Nephron (organoid): ENCODE measurements around the gene GNG7.

Experiments used
- H3K27ac Mint-ChIP-seq, 3 experiments: 2 replicates each; pipeline ENCODE4 v1.8.0; 2020; ENCODE audit warnings: mixed read lengths in 3 of 3, mild to moderate bottlenecking in 2 of 3, moderate library complexity in 1 of 3
- H3K27me3 Mint-ChIP-seq: 2 replicates; pipeline ENCODE4 v1.8.0; 2021; ENCODE audit warnings: low read depth, mild to moderate bottlenecking, moderate library complexity, mixed read lengths
- H3K36me3 Mint-ChIP-seq: 2 replicates; pipeline ENCODE4 v1.8.0; 2020; ENCODE audit warnings: low read depth, mixed read lengths
- H3K4me1 Mint-ChIP-seq: 2 replicates; pipeline ENCODE4 v1.8.0; 2020; ENCODE audit warnings: mixed read lengths
- H3K4me3 Mint-ChIP-seq, 3 experiments: 2 replicates each; pipeline ENCODE4 v1.8.0; 2020; ENCODE audit warnings: mild to moderate bottlenecking in 3 of 3, mixed read lengths in 3 of 3, moderate library complexity in 2 of 3
- H3K9me3 Mint-ChIP-seq: 2 replicates; pipeline ENCODE4 v1.8.0; 2020; ENCODE audit warnings: mixed read lengths
- CTCF ChIP-seq, 3 experiments: fragments of 200-600 bp; sonication (generic); IDR thresholded peaks; one replicate each; pipeline ENCODE4 v1.5.0; 2021; ENCODE audit warnings: antibody characterized with exemption in 3 of 3; ENCODE audit not compliant: unreplicated experiment in 3 of 3

GNG7 gene

DNA sequence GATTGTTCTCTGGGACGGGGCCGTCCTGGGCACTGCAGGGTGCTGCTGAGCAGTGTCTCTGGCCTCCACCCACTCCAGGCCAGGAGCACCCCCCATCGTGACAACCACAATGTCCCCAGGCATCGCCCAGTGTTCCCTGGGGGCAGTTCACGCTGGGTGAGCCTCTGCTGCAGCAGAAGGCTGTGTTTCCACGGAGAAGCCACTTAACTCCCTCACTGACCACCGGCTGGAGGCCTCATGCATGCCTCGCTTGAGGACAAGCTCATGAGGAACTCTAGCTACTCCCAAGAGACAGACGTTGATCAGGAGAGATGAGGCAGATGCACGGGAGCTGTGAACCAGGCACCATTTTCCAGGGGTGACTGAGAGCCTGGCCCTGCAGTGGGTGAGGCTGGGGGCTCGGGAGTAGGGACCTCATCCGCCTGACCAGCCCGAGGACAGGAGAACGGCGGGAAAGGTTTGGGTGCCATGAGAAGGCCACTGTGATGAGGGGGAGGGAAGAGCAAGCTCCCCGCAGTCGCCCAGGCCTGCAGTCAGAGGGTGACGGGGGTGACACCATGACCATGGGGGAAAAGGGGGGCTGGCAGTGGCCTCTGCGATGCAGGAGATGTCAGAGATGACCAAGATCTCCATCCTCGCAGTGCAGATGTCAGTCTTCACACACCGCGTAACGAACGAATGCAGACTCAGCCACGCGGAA is 32.2 kb upstream of the GNG7 start:
- Mint-ChIP-seq H3K4me1 (peaks cover 11% of the 10 kb centered on the region), H3K27me3 (no peaks in the 10 kb centered on the region), H3K27ac (no peak overlapping the region), H3K9me3 (no peaks in the 10 kb centered on the region), H3K4me3 (no peak overlapping the region), H3K36me3 (peaks cover 27% of the 10 kb centered on the region)
- no peak for TF ChIP-seq CTCF (IDR thresholded peaks at IDR 0.05; ENCODE audit: unreplicated experiment in 3 of 3)

GRCh38 chr19:2733930-2734588 is 31.6 kb upstream of the GNG7 start:
- Mint-ChIP-seq H3K27ac (no peak overlapping the region), H3K4me3 (no peak overlapping the region), H3K36me3 (peaks cover 27% of the 10 kb centered on the region), H3K4me1 (peaks cover 7% of the 10 kb centered on the region), H3K27me3 (no peaks in the 10 kb centered on the region), H3K9me3 (no peaks in the 10 kb centered on the region)
- no peak for TF ChIP-seq CTCF (IDR thresholded peaks at IDR 0.05; ENCODE audit: unreplicated experiment in 3 of 3)

- no peak for TF ChIP-seq CTCF (IDR thresholded peaks at IDR 0.05; ENCODE audit: unreplicated experiment in 3 of 3)
- Mint-ChIP-seq H3K9me3 (no peaks in the 10 kb centered on the region), H3K27me3 (peaks cover 7% of the 10 kb centered on the region), H3K27ac (no peak overlapping the region), H3K4me3 (no peak overlapping the region), H3K36me3 (peaks cover 22% of the 10 kb centered on the region), H3K4me1 (peaks cover 6% of the 10 kb centered on the region)
Measured at GRCh38 chr19:2732883-2733282, 30.4 kb upstream of the GNG7 start.

DNA sequence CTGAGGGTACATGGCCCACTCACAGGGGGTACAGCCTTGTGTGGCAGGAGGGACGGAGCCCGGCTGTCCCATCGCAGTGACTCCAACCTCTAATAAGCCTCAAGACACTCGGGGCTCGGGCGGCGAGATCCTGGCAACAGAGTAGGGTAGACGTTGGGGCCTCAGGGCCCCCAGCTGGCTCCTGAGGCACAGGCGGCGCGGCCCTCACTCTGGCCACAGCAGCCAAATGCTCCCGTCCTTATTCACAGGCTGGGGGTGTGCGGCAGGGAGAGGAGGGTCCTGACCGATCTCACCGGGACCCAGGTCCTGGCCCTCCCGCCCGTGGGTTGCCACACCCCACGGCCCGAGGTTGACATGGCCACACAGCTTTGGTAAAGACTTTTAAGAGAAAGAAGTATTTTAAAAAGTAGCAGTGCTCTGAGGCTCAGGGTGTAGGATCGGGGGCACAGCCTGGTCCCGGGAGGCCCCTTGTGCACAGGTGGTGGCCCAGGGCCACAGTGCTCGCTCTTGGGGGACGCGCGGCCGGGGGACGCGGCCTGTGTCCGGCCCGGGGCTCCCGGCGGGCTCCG is 29.7 kb upstream of the GNG7 start:
- Mint-ChIP-seq H3K36me3 (peaks cover 22% of the 10 kb centered on the region), H3K27me3 (peaks cover 12% of the 10 kb centered on the region), H3K4me1 (peaks cover 6% of the 10 kb centered on the region), H3K4me3 (no peak overlapping the region), H3K9me3 (no peaks in the 10 kb centered on the region), H3K27ac (no peak overlapping the region)
- no peak for TF ChIP-seq CTCF (IDR thresholded peaks at IDR 0.05; ENCODE audit: unreplicated experiment in 3 of 3)

DNA sequence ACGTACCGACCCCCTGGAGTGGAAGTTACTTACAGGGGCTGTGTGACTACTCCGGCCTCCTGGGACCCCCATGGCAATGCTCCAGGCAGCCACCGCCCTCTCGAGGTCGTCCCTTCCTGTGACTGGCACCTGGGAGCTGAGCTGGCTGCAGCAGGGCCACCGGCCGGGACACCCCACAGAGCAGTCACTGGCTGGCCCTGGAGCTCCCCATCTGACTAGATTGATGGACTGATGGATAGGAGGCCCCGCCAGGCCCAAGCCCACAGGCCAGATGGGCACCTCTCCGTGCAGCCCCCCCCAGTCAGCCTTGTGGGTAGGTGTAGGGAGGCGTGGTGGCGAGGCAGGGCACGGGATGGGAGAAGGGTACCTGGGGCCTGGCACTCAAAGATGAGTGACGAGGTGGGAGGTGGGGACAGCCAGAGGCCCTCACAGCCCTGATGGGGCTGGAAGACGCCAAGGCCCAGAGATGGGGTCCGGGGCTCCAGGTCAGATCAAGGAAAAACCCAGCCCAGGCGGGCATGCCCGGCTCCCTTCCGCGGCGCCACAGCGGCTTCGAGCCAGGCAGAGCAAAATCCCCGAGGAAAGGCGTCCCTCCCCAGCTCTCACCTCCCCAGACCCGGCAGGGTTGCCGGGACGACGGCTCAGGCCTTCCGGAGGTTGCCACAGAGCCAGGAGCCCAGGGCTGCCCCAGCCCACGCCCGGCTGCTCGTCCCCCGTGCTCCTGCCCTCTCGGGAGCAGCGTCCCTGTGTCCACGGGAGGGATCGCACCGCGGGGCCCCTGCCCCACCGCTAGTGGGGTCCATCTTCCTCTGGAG is 28.9 kb upstream of the GNG7 start:
- H3K4me1 Mint-ChIP-seq: peaks cover 6% of the 10 kb centered on the region

More for the DNA sequence above, 28.9 kb upstream of the GNG7 start:
- H3K4me3 Mint-ChIP-seq: no peak overlapping the region
- no peak for TF ChIP-seq CTCF (IDR thresholded peaks at IDR 0.05; ENCODE audit: unreplicated experiment in 3 of 3)
- peaks cover 21% of the 10 kb centered on the region for H3K27me3 Mint-ChIP-seq
- H3K36me3 Mint-ChIP-seq: peaks cover 14% of the 10 kb centered on the region
- no peak overlapping the region for H3K27ac Mint-ChIP-seq
- no peaks in the 10 kb centered on the region for H3K9me3 Mint-ChIP-seq
